B cell (primary cell): ENCODE measurements around the gene RMND1. TPM values are rescaled to one million over a fixed set of nuclear protein-coding genes. Genes with fewer than 3 reads are reported as not detected.

Source experiments
- ATAC-seq: fragments of 200-7000 bp; cut with Tn5 transposase; one replicate; pipeline ENCODE4 v1.10.0; 2021; ENCODE audit warnings: low read depth, mild to moderate bottlenecking, moderate number of reproducible peaks, moderate library complexity
- CTCF ChIA-PET: fragments of 350-600 bp; sonication (Branson Sonifier 250); formaldehyde crosslinking; loops from one replicate; lab custom pipeline; 2021; ENCODE audit warnings: antibody characterized with exemption, inconsistent platforms; lab: Charles Lee
- POLR2A ChIA-PET: fragments of 350-600 bp; sonication (Branson Sonifier 250); formaldehyde crosslinking; loops from one replicate; lab custom pipeline; 2021; ENCODE audit warnings: antibody characterized with exemption; lab: Charles Lee
- DNase-seq: peaks from one replicate; pipeline ENCODE4 v3.0.0; 2013
- H2AFZ ChIP-seq: 2 replicates; pipeline ENCODE4 v1.6.1; 2012; ENCODE audit warnings: mild to moderate bottlenecking, low read depth, low read length; ENCODE audit not compliant: insufficient read depth, poor library complexity, severe bottlenecking
- H3K27ac ChIP-seq, 2 donors: 1 replicate in 1 of 2; 2 replicates in 1 of 2; pipeline ENCODE4 v1.5.1; 2012 to 2013; ENCODE audit warnings: low read length in 2 of 2, mild to moderate bottlenecking in 2 of 2, moderate library complexity in 1 of 2
- H3K27me3 ChIP-seq, 4 experiments: fragments of 200-600 bp in 1 of 4; sonication (generic) in 1 of 4; replicated peaks in 1 of 4; 1 replicate in 2 of 4; 2 replicates in 2 of 4; pipeline versions ENCODE4 v1.6.1 to v1.7.0; 2013 to 2016; ENCODE audit warnings: low read length in 3 of 4, mild to moderate bottlenecking in 2 of 4, mixed read lengths in 1 of 4, moderate library complexity in 1 of 4; ENCODE audit not compliant: insufficient read depth in 4 of 4, control insufficient read depth in 3 of 4; ENCODE audit errors: control extremely low read depth in 1 of 4
- H3K36me3 ChIP-seq, 2 experiments: replicated peaks in 1 of 2; 1 replicate in 1 of 2; 2 replicates in 1 of 2; pipeline versions ENCODE4 v1.6.1 to v1.7.1; 2013; ENCODE audit warnings: low read length in 1 of 2; ENCODE audit not compliant: insufficient read depth in 2 of 2, control insufficient read depth in 1 of 2; ENCODE audit errors: control extremely low read depth in 1 of 2, extremely low read depth in 1 of 2
- H3K4me1 ChIP-seq, 2 donors: fragments of 200-600 bp in 1 of 2; sonication (generic) in 1 of 2; 1 replicate in 1 of 2; 2 replicates in 1 of 2; pipeline versions ENCODE4 v1.5.1 to v1.6.1; 2013 to 2017; ENCODE audit warnings: low read length in 2 of 2; ENCODE audit not compliant: control insufficient read depth in 2 of 2, insufficient read depth in 2 of 2
- H3K4me2 ChIP-seq: replicated peaks from 2 replicates; pipeline ENCODE3; 2012; ENCODE audit warnings: mild to moderate bottlenecking, low read depth, low read length; ENCODE audit not compliant: poor library complexity, severe bottlenecking
- H3K4me3 ChIP-seq, 5 experiments: fragments of 200-600 bp in 1 of 5; sonication (generic) in 1 of 5; 1 replicate in 3 of 5; 2 replicates in 2 of 5; pipeline versions ENCODE4 v1.5.1 to v1.7.0; 2011 to 2016; ENCODE audit warnings: low read length in 4 of 5, mild to moderate bottlenecking in 4 of 5, low read depth in 2 of 5, control low read depth in 1 of 5, moderate library complexity in 1 of 5; ENCODE audit not compliant: insufficient read depth in 1 of 5; ENCODE audit errors: control extremely low read depth in 1 of 5, extremely low read depth in 1 of 5
- H3K79me2 ChIP-seq: fragments of 200-600 bp; sonication (generic); one replicate; pipeline ENCODE4 v1.6.0; 2016; ENCODE audit warnings: low read length; ENCODE audit not compliant: control insufficient read depth, insufficient read depth
- H3K9ac ChIP-seq: fragments of 200-600 bp; sonication (generic); 2 replicates; pipeline ENCODE4 v1.6.1; 2017; ENCODE audit warnings: mild to moderate bottlenecking, low read length, moderate library complexity
- H3K9me3 ChIP-seq, 3 donors: one replicate each; pipeline versions ENCODE4 v1.6.1 to v1.7.1; 2013; ENCODE audit warnings: low read length in 2 of 3; ENCODE audit not compliant: control insufficient read depth in 2 of 3, insufficient read depth in 1 of 3; ENCODE audit errors: control extremely low read depth in 1 of 3
- H4K20me1 ChIP-seq: 2 replicates; pipeline ENCODE4 v1.6.0; 2012; ENCODE audit warnings: mild to moderate bottlenecking, low read length; ENCODE audit not compliant: insufficient read depth, control insufficient read depth, poor library complexity, severe bottlenecking
- H3K27ac Mint-ChIP-seq: one replicate; pipeline ENCODE4 v1.8.0; 2021; ENCODE audit warnings: mixed read lengths
- H3K27me3 Mint-ChIP-seq: one replicate; pipeline ENCODE4 v1.8.0; 2021; ENCODE audit warnings: mixed read lengths
- H3K4me1 Mint-ChIP-seq: one replicate; pipeline ENCODE4 v1.8.0; 2021; ENCODE audit warnings: mixed read lengths
- H3K4me3 Mint-ChIP-seq: one replicate; pipeline ENCODE4 v1.8.0; 2021; ENCODE audit warnings: mixed read lengths
- H3K9me3 Mint-ChIP-seq: one replicate; pipeline ENCODE4 v1.8.0; 2022; ENCODE audit warnings: mixed read lengths; ENCODE audit not compliant: insufficient read depth
- EZH2 ChIP-seq: IDR thresholded peaks from 2 replicates; pipeline ENCODE4 v1.6.1; 2012; ENCODE audit warnings: borderline replicate concordance, low read depth, mild to moderate bottlenecking, moderate library complexity, low read length; ENCODE audit not compliant: insufficient read depth, poor library complexity, severe bottlenecking
- WGBS: methylation state at CpG from one replicate; pipeline ENCODE4 v1.1.5; 2013; ENCODE audit warnings: missing lambda C conversion rate; ENCODE audit not compliant: insufficient coverage; 5-methylcytosine and 5-hydroxymethylcytosine counted together
- intact Hi-C: fragments of 100-400 bp; cut with micrococcal nuclease; formaldehyde crosslinking; loops from one replicate; pipeline ENCODE4 v1.10.0; 2022
- polyA plus RNA-seq: library from polyadenylated mRNA; depleted of rRNA; stranded (reverse); fragments of >200 nt; gene quantifications from 2 replicates; pipeline ENCODE4 v1.2.3, GENCODE V29; 2012
- total RNA-seq, 2 donors: library from RNA; stranded (reverse); fragments of 120-200 nt in 1 of 2; gene quantifications; 1 replicate in 1 of 2; 2 replicates in 1 of 2; pipeline versions ENCODE4 v1.2.3 to v1.2.4, GENCODE V29; 2013 to 2022
- TF ChIP-seq, protein P1 (sequence below): fragments of 200-600 bp; IDR thresholded peaks from one replicate; pipeline ENCODE4 v1.8.0; 2022; ENCODE audit warnings: antibody characterized with exemption, mild to moderate bottlenecking

The RMND1 gene
- total and polyA plus RNA-seq, 2 donors (not counting 1 experiment from before 2014, with no cell fraction given), result 4.3 to 15.7 TPM

DNA sequence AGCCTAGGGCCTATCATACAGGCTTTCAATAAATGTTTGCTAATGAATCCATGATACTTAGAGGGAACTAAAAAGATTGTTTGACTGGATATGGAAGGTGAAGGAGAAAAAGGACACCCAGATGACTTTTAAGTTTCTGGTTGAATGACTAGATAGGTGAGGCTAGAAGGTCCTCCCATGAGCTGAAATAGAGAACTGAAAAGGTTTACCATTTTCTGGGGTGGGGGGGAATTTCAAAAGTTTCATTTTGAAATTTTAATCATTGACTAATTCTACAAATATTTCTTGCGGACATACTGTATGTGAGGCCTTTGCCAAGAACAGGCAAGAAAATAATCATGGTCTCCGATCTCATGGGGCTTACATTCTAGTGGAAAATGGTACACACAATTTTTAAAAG, 42.7 kb downstream of the RMND1 start:
- H3K9ac ChIP-seq, result no peak overlapping the region
- 70% methylated on average over 1 of the region's 2 CpGs for WGBS
- intact Hi-C loops, result no loop called here
- peaks cover 6% of the 10 kb centered on the region for H3K79me2 ChIP-seq
- peaks cover 1% of the 10 kb centered on the region for H3K9me3 Mint-ChIP-seq
- DNase-seq (no peak), ATAC-seq (no peak)
- H3K4me1 Mint-ChIP-seq, result peaks cover 19% of the 10 kb centered on the region
- H2AFZ ChIP-seq, result no peak overlapping the region
- H3K4me2 ChIP-seq, result no peak overlapping the region
- CTCF ChIA-PET, result no interaction called here
- peak overlapping the region; percentile 47 for H3K27ac Mint-ChIP-seq
- POLR2A ChIA-PET, result no interaction called here
- H3K27me3 Mint-ChIP-seq, result no peaks in the 10 kb centered on the region
- no peak overlapping the region for H3K4me3 ChIP-seq
- peaks cover 7% of the 10 kb centered on the region for H4K20me1 ChIP-seq
- H3K9me3 ChIP-seq, result no peaks in the 10 kb centered on the region
- peaks cover 1 to 29% of the 10 kb centered on the region in 2 experiments for H3K36me3 ChIP-seq
- no peak for TF ChIP-seq EZH2
- no peaks in the 10 kb centered on the region for H3K27me3 ChIP-seq
- no peak overlapping the region for H3K4me3 Mint-ChIP-seq
- H3K4me1 ChIP-seq, result peaks cover 6 to 14% of the 10 kb centered on the region in 2 donors
- H3K27ac ChIP-seq, result peak overlapping the region in 1 of 2 donors; percentile 47

GRCh38 chr6:151408858-151409257, 43.1 kb downstream of the RMND1 start:
- WGBS, result 100% methylated on average over 1 of the region's 2 CpGs
- Histone ChIP-seq H3K4me2 (no peak overlapping the region), H3K4me1 (peaks cover 6 to 14% of the 10 kb centered on the region in 2 donors), H3K36me3 (peaks cover 1 to 29% of the 10 kb centered on the region in 2 experiments), H3K27ac (peak overlapping the region in 1 of 2 donors; percentile 47), H3K79me2 (peaks cover 7% of the 10 kb centered on the region), H4K20me1 (peaks cover 7% of the 10 kb centered on the region), H3K9ac (no peak overlapping the region), H3K9me3 (no peaks in the 10 kb centered on the region), H3K4me3 (no peak overlapping the region), H2AFZ (no peak overlapping the region), H3K27me3 (no peaks in the 10 kb centered on the region)
- ChIA-PET POLR2A (interaction anchor here (1.0 kb wide), 1 partner anchor 18 kb away, joined by 3 read pairs; no protein-coding TSS in a partner anchor), CTCF (no interaction called here)
- ATAC-seq (no peak), DNase-seq (no peak)
- intact Hi-C loops, result no loop called here
- peak overlapping the region; percentile 47 for H3K27ac Mint-ChIP-seq
- TF ChIP-seq EZH2, result no peak
- TF ChIP-seq, protein P1, sequence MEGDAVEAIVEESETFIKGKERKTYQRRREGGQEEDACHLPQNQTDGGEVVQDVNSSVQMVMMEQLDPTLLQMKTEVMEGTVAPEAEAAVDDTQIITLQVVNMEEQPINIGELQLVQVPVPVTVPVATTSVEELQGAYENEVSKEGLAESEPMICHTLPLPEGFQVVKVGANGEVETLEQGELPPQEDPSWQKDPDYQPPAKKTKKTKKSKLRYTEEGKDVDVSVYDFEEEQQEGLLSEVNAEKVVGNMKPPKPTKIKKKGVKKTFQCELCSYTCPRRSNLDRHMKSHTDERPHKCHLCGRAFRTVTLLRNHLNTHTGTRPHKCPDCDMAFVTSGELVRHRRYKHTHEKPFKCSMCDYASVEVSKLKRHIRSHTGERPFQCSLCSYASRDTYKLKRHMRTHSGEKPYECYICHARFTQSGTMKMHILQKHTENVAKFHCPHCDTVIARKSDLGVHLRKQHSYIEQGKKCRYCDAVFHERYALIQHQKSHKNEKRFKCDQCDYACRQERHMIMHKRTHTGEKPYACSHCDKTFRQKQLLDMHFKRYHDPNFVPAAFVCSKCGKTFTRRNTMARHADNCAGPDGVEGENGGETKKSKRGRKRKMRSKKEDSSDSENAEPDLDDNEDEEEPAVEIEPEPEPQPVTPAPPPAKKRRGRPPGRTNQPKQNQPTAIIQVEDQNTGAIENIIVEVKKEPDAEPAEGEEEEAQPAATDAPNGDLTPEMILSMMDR, result no peak
- no peaks in the 10 kb centered on the region for H3K9me3 Mint-ChIP-seq
- H3K4me1 Mint-ChIP-seq, result peaks cover 19% of the 10 kb centered on the region
- H3K27me3 Mint-ChIP-seq, result no peaks in the 10 kb centered on the region
- no peak overlapping the region for H3K4me3 Mint-ChIP-seq
